GM12874 (cell line): ENCODE data around the gene KCNH5.

Source experiments
- TF ChIP-seq, protein P1 (sequence below): IDR thresholded peaks from 2 replicates; pipeline ENCODE4 v1.5.1; 2011; ENCODE audit warnings: low read depth, mild to moderate bottlenecking, control low read depth, low read length, moderate library complexity; ENCODE audit not compliant: insufficient read depth

The KCNH5 gene

GRCh38 chr14:62889364-62889763, 155.9 kb downstream of the KCNH5 start:
- TF ChIP-seq, protein P1, sequence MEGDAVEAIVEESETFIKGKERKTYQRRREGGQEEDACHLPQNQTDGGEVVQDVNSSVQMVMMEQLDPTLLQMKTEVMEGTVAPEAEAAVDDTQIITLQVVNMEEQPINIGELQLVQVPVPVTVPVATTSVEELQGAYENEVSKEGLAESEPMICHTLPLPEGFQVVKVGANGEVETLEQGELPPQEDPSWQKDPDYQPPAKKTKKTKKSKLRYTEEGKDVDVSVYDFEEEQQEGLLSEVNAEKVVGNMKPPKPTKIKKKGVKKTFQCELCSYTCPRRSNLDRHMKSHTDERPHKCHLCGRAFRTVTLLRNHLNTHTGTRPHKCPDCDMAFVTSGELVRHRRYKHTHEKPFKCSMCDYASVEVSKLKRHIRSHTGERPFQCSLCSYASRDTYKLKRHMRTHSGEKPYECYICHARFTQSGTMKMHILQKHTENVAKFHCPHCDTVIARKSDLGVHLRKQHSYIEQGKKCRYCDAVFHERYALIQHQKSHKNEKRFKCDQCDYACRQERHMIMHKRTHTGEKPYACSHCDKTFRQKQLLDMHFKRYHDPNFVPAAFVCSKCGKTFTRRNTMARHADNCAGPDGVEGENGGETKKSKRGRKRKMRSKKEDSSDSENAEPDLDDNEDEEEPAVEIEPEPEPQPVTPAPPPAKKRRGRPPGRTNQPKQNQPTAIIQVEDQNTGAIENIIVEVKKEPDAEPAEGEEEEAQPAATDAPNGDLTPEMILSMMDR = no peak

DNA sequence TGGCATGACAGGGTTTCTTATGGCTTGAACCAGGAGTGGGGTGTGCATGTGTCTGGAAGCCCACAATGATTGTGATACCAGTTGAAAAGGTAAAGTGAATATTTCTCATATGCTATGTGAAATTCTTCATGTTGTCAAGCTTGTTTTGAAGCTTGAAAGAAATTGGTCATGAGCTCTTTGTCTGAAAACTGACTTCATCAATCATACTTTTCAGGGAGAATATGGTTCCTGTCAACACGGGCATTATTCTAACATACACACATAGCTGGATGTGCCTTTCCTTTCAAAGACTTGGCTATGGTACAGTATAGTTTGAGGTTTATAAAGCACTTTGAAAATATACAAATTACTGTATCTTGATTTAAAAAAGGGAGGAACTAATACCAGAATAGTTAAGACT, 158.8 kb downstream of the KCNH5 start:
- TF ChIP-seq, protein P1 = no peak

GRCh38 chr14:62885451-62885850, 159.8 kb downstream of the KCNH5 start:
- TF ChIP-seq, protein P1 = no peak

DNA sequence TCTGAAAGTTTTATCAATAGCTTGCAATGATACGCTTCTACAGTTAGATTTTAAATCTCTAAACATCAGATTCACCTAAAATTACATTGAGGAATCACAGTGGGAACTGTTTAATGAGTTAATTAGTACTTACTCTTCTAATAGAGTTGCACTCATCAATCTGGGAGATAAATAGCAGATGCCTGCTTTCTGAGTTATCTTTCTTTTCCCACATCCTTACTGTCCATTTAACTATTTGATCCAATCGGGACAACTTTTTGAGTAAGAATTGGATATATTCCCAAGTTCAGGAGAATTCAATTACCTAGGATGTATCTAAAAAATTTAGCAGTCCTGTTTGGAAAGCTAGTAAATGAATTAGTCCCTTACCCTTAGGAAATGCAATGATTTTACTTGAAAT, 162.3 kb downstream of the KCNH5 start:
- TF ChIP-seq, protein P1 = no peak

GRCh38 chr14:62866376-62866775, 178.9 kb downstream of the KCNH5 start:
- TF ChIP-seq, protein P1 = no peak

- TF ChIP-seq, protein P1 = no peak
Observed at GRCh38 chr14:62864588-62864987, 180.7 kb downstream of the KCNH5 start.

- TF ChIP-seq, protein P1 = no peak
Observed at GRCh38 chr14:62854951-62855350, 190.3 kb downstream of the KCNH5 start.

GRCh38 chr14:62847168-62847567, 198.1 kb downstream of the KCNH5 start:
- TF ChIP-seq, protein P1 = no peak
